Thoracic aorta (tissue), 2 donors: ENCODE measurements around the gene GALM. TPM values are rescaled to one million over a fixed set of nuclear protein-coding genes. Genes with fewer than 3 reads are reported as not detected.
"Not testable (repeated sequence)": the region's sequence is repeated elsewhere in the genome, so short reads cannot be mapped to it uniquely, and the experiment has no call there.

ENCODE experiments used
- ATAC-seq: fragments of 150-250 bp; one replicate; pipeline ENCODE4 v1.8.0; 2017; ENCODE audit warnings: low read depth; ENCODE audit not compliant: insufficient number of reproducible peaks, low FRiP score
- DNase-seq: peaks from one replicate; pipeline ENCODE4 v3.0.0-alpha.2; 2020; ENCODE audit warnings: low spot score
- H3K27ac ChIP-seq, 2 donors: fragments of 200-600 bp; sonication (generic); 1 replicate in 1 of 2; 2 replicates in 1 of 2; pipeline ENCODE4 v1.5.1; 2016; ENCODE audit warnings: mild to moderate bottlenecking in 2 of 2, moderate library complexity in 2 of 2
- H3K27me3 ChIP-seq: fragments of 200-600 bp; sonication (generic); replicated peaks from 2 replicates; pipeline ENCODE4 v1.6.0; 2016; ENCODE audit warnings: mild to moderate bottlenecking; ENCODE audit not compliant: insufficient read depth
- H3K36me3 ChIP-seq: fragments of 200-600 bp; sonication (generic); one replicate; pipeline ENCODE4 v1.5.1; 2016
- H3K4me1 ChIP-seq, 2 donors: fragments of 200-600 bp; sonication (generic); 1 replicate in 1 of 2; 2 replicates in 1 of 2; pipeline versions ENCODE4 v1.5.1 to v1.6.0; 2016; ENCODE audit warnings: low read depth in 2 of 2, mild to moderate bottlenecking in 1 of 2; ENCODE audit not compliant: control insufficient read depth in 1 of 2
- H3K4me3 ChIP-seq: fragments of 200-600 bp; sonication (generic); 2 replicates; pipeline ENCODE4 v1.5.1; 2016; ENCODE audit warnings: mild to moderate bottlenecking
- H3K9me3 ChIP-seq: fragments of 200-600 bp; sonication (generic); 2 replicates; pipeline ENCODE4 v1.5.1; 2016
- total RNA-seq, 2 donors: library from RNA; depleted of rRNA; stranded (reverse); fragments of >200 nt; gene quantifications; one replicate each; pipeline versions ENCODE4 v1.1.0 to v1.2.3, GENCODE V29; 2016
- TF ChIP-seq, protein P1 (sequence below): fragments of 200-600 bp; sonication (generic); IDR thresholded peaks from one replicate; pipeline ENCODE4 v1.5.1; 2019; ENCODE audit warnings: antibody characterized with exemption

Gene GALM
- total RNA-seq, 2 donors from 2014 or later, result 19.5 to 25.1 TPM

DNA sequence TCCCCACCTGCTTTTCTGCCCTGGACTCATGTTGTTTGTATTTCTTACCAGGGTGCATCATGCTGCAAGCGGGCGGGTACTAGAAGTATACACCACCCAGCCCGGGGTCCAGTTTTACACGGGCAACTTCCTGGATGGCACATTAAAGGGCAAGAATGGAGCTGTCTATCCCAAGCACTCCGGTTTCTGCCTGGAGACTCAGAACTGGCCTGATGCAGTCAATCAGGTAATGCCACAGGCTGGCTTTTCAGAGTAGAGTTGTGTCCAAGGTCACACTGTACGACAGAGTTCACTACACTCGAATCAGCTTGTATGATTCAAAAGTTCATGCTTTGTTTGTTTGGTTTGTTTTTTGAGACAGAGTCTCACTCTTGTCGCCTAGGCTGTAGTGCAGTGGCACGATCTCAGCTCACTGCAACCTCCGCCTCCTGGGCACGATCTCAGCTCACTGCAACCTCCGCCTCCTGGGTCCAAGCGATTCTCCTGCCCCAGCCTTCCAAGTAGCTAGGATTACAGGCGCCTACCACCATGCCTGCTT lies 65.8 kb downstream of the GALM start:
- no peaks in the 10 kb centered on the region for H3K4me1 ChIP-seq
- H3K27me3 ChIP-seq, result no peaks in the 10 kb centered on the region
- H3K36me3 ChIP-seq, result peaks cover 49% of the 10 kb centered on the region
- DNase-seq (no peak), ATAC-seq (no peak)
- TF ChIP-seq, protein P1, sequence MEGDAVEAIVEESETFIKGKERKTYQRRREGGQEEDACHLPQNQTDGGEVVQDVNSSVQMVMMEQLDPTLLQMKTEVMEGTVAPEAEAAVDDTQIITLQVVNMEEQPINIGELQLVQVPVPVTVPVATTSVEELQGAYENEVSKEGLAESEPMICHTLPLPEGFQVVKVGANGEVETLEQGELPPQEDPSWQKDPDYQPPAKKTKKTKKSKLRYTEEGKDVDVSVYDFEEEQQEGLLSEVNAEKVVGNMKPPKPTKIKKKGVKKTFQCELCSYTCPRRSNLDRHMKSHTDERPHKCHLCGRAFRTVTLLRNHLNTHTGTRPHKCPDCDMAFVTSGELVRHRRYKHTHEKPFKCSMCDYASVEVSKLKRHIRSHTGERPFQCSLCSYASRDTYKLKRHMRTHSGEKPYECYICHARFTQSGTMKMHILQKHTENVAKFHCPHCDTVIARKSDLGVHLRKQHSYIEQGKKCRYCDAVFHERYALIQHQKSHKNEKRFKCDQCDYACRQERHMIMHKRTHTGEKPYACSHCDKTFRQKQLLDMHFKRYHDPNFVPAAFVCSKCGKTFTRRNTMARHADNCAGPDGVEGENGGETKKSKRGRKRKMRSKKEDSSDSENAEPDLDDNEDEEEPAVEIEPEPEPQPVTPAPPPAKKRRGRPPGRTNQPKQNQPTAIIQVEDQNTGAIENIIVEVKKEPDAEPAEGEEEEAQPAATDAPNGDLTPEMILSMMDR, result no peak
- no peaks in the 10 kb centered on the region for H3K9me3 ChIP-seq
- no peak overlapping the region for H3K4me3 ChIP-seq
- no peak overlapping the region for H3K27ac ChIP-seq

DNA sequence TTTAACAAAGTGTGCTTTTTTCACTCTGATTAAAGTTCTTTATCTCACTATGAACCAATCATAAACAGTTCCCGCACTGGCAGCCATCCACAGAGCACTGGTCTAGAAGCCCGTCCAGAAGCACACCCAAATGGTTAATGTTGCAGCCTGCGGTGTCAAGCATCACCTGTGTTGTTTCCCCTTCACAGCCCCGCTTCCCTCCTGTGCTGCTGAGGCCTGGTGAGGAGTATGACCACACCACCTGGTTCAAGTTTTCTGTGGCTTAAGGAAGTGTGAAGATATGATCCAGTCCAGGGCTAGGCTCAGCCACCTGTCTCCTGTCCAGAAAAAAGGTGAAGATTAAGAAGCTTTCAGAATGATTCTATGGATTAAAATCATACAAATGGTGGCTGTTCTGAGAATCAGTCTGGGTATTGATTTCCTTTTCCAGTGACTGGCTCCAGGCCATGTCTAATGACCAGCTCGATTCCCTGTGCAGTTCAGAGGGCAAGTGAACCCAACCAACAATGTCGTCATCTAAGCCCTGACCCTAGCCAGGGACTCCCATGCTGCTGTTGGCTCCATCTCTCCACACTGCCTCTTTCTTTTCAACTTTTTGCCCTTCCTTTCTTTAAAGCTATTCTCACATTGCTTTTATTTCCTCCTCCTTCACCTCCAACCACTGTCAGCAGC lies 67.5 kb downstream of the GALM start:
- TF ChIP-seq, protein P1, result no peak
- no peaks in the 10 kb centered on the region for H3K9me3 ChIP-seq
- H3K4me3 ChIP-seq, result no peak overlapping the region
- ATAC-seq (no peak), DNase-seq (no peak)
- no peaks in the 10 kb centered on the region for H3K27me3 ChIP-seq
- H3K4me1 ChIP-seq, result no peaks in the 10 kb centered on the region
- H3K36me3 ChIP-seq, result peaks cover 54% of the 10 kb centered on the region
- no peak overlapping the region for H3K27ac ChIP-seq

DNA sequence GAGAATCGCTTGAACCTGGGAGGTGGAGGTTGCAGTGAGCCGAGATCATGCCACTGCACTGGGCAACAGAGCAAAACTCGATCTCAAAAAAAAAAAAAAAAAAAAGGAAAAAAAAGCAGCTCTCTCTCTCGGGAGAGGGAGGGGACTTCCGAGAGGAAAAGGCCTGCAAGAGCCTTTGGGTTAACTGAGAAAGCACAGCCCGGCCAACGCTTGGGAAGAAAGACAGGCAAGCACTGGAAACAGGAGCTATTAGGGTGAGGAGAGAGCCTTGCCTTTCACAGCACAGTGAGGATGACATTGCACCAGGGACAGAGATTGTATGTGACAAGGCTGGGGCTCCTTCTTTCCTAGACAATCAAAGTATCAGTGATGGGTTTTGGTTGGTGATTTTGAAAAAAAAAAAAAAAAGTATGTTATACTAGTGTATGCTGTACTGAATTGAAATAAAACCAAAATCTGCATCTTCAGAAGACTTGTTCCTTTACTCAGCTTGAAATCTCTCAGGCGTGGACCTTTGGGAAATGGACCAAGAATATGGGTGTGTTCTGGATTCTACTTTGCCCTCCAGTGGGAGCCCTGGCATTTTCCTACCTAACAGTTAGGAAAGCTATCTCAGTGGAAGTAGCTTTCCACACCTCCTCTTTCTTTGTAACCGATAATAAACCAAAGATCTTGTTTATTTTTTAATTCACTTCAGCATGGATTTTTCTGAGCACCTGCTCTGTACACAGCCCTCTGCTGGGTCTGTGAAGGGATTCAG lies 68.6 kb downstream of the GALM start:
- H3K4me1 ChIP-seq, result no peaks in the 10 kb centered on the region
- H3K27ac ChIP-seq, result no peak overlapping the region
- TF ChIP-seq, protein P1, result no peak
- peaks cover 50% of the 10 kb centered on the region for H3K36me3 ChIP-seq
- no peaks in the 10 kb centered on the region for H3K27me3 ChIP-seq
- DNase-seq (no peak), ATAC-seq (no peak)
- H3K4me3 ChIP-seq, result no peak overlapping the region
- no peaks in the 10 kb centered on the region for H3K9me3 ChIP-seq

DNA sequence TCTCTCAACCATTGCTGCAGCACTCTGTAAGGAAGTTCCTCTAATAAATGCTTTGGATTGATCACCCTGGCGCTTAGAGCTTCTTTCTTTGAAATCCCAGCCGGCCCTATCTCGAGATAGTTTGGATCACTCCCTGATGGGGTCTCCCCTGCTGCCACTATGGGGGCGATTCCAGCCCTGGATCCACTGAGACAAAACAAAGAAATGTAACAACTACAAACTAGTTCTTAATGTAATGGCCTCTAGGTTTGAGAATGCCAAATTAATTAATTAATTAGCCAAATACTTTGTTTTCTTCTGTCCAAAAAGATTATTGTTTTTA lies 70.0 kb downstream of the GALM start:
- TF ChIP-seq, protein P1, result no peak
- no peaks in the 10 kb centered on the region for H3K27me3 ChIP-seq
- DNase-seq (no peak), ATAC-seq (no peak)
- H3K4me3 ChIP-seq, result no peak overlapping the region
- no peaks in the 10 kb centered on the region for H3K9me3 ChIP-seq
- no peak overlapping the region for H3K27ac ChIP-seq
- H3K4me1 ChIP-seq, result peaks cover 0 to 4% of the 10 kb centered on the region in 2 donors
- peaks cover 37% of the 10 kb centered on the region for H3K36me3 ChIP-seq

DNA sequence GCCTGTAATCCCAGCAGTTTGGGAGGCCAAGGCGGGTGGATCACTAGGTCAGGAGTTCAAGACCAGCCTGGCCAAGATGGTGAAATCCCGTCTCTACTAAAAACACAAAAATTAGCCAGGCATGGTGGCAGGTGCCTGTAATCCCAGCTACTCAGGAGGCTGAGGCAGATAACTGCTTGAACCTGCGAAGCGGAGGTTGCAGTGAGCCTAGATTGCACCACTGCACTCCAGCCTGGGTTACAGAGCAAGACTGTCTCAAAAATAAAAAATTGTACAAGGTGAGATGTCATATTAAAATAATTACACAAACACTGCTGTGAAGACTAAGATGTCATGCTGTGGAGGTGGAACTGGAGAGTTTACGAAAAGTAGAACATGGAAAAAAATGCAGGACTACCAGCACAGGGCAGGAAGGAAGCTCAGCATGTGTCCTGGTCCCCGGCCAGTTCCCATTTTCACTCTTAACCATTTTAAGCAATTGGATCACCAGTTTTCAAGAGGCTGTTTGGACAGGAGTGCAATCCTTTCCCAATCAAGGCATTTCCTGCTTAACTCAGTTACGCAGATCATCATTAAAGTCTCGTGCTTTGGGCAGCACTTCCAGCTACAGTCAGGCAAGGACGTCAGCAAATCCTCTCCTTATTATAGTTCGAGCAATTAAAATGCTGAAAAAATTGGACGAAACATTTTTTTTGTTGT lies 71.2 kb downstream of the GALM start:
- not testable (repeated sequence) for H3K27me3 ChIP-seq, DNase-seq, H3K4me3 ChIP-seq, H3K9me3 ChIP-seq, H3K4me1 ChIP-seq, ATAC-seq
- Histone ChIP-seq H3K36me3 (peaks cover 29% of the 10 kb centered on the region), H3K27ac (peak overlapping the region in 1 of 2 donors; percentile 3)
